Suppressor macrophage treated with lipopolysaccharide for 4 hours (primary cell): ENCODE results near the gene IRAK2.
"Not testable (repeated sequence)": the region's sequence is repeated elsewhere in the genome, so short reads cannot be mapped to it uniquely, and the experiment has no call there.

Source experiments
- DNase-seq: peaks from one replicate; pipeline ENCODE4 v3.0.0-alpha.2; 2020

The IRAK2 gene

DNA sequence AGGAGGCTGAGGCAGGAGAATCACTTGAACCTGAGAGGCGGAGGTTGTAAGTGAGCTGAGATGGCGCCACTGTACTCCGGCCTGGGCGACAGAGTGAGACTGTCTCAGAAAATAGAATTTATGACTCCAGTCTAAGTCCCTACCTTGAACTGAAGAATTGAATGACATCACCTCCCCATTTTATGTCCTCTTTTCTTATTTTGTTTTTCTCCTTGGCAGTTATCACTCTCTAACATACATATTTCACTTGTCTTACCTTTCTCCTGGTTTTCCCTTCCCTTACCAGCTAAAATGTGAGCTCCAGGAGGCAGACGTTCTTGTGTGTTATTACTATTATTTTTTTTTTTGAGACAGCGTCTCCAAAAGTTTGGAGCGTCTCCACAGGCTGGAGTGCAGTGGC lies 91.1 kb downstream of the IRAK2 start:
- no peak for DNase-seq

DNA sequence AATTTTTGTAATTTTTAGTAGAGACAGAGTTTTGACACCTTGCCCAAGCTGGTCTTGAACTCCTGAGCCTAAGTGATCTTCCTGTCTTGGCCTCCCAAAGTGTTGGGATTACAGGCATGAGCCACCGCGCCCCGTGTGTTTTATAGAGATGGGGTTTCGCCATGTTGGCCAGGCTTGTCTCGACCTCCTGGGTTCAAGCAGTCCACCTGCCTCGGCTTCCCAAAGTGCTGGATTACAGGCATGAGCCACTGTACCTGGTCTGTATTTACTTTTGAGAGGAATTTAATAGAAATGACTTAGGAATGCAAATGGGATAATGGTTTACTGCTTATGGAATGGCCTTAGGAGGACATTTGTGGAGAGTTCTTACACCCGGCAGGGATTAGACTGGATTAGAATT lies 94.3 kb downstream of the IRAK2 start:
- no peak for DNase-seq

DNA sequence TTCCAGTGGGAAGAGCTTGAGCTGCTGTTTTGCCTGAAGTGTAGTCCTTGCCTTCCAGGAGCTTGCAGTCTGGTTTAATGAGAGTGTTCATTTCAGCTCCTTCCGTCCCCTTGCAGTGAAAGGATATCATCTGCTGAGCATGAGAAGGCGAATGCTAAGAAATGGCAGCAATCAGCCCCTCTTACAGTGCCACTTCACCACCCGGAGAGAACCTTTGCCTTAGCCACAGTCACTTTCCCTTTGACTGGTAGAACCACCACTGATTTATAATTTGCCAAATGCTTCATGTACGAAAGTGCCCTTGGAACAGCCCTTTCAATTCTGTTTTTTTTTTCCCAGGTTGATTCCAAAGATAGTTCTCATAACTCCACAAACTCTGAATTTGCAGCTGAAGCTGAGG lies 95.1 kb downstream of the IRAK2 start:
- DNase-seq, result no peak

DNA sequence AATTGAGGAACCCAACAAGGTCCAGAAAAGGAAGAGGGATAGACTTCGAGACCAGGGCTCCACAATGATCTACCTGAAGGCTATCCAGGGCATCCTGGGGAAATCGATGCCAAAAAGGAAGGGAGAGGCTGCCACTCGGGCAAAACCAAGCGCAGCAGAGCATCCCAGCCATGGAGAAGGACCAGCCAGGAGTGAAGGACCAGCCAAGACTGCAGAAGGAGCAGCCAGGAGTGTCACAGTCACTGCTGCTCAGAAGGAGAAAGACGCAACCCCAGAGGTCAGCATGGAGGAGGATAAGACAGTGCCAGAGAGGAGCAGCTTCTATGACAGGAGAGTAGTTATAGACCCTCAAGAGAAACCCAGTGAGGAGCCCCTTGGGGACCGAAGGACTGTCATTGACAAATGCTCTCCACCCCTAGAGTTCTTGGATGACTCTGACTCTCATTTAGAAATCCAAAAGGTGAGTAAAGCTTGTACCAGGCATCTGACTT lies 95.5 kb downstream of the IRAK2 start:
- no peak for DNase-seq

DNA sequence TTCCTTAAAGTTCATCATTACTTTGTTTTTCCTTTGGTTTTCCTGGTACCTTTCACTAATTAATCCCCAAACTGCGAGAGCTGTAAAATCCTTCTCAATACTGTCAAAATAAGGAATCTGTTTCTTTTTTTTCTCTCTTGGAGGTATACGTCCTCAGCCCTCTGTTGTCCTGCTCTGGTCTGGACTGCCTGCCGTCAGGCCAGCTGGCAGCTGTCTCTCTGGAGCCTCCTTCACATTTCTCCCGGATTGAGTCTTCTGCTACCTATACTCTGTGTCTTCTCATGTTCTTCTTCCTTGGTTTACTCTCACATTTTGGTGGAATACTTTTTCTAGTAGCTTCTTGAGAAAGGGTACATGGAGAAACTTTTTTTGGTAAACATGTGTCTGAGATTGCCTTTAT lies 97.3 kb downstream of the IRAK2 start:
- no peak for DNase-seq

DNA sequence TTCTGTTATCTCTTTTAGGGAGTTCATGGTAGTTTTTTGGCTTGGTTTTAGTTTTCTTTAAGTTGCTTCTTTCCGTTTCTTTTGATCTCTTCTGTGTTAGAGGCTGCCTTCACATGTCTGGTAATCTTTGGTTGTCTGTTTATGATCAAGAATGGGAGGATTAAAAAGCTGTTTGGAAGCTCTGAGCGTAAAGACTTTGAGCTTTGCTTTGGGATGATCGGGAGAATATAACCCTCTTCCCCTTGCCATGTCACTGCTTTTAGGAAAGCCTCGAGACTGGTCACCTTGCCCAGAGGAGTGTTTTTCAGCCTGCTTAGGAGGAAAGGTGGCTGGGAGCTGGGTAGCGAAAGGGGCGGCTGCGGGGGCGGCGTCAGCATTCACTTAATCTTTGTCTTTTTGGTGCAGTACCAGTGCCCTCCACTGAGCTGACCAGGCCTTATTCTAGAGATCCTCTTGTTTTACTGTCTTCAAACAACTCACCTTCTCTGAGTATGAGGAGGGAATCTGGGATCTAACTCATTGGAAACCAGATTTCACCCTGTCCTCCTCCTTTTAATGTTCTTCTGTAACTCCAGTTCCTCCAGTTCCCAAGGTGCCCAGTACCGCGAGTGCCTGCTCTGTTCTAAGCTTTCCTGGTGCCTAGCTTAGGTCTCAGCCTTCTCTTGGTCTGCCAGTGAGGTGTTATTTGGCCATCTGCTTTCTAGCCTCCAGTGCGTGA lies 99.1 kb downstream of the IRAK2 start:
- DNase-seq, result peak; percentile 34

DNA sequence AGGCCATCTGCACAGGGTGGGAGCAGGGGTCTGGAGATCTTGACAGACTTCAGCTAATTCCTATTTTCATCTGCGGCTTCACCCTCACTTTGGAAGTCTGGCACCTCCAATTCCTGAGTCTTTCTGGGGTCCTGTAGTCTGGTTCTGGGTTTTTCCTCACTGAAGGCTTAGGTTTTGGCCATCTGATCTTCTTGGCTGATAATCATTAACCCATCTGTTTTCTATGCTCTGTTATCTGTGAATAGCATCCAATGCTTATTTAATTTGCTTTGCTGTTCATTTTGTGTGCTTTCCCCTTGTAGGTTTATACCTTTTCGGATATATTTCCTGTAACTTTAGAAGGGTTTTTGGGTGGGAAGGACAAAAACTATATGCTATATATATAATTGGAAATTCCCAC lies 101.1 kb downstream of the IRAK2 start:
- DNase-seq, result no peak

DNA sequence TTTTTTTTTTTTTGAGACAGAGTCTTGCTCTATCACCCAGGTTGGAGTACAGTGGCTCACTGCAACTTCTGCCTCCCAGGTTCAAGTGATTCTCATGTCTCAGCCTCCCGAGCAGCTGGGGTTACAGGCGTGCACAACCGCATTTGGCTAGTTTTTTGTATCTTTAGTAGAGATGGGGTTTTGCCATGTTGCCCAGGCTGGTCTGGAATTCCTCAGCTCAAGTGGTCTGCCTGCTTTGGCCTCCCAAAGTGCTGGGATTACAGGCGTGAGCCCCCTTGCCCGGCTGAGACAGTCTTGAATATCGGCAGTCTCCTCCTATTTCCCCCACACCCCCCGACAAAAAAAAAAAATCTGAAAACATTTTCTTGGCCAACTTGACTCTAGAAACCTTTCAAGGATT lies 102.2 kb downstream of the IRAK2 start:
- not testable (repeated sequence) for DNase-seq

DNA sequence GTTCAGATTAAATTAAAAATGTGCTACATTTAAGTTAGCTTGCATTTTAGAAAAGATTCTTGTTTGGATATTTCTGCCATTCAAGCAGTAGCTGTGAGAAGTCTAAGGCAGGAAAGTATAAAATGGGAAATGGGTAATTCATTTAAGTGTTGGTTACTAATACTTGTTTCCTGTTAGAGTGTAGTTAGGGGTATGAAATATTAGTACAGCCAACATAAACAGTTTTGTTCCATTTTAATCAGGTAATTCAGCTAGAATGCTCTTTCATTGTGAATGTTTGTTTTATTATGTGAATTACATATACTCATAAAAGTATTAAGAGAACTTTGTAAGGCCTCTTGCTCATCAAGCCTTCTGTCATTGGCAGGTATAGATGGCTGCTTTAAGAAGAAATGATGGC lies 103.4 kb downstream of the IRAK2 start:
- DNase-seq, result no peak

DNA sequence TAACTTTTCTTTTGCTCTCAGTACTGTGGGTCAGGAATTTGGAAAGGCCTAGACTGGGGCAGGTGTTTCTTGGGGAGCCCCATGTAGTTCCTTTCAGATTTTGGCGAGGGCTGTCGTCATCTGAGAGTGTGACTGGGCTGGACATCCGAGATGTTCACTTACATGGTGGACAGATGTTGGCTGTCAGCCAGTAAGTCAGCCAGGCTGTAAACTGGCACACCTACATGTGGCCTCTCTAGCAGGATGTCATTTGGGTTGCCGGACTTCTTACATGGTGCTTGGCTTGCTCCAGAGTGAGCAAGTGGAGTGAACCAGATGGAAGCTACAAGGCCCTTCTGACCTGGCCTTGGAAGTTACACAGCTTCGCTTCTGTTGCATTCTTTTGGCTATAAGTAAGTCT lies 104.2 kb downstream of the IRAK2 start:
- no peak for DNase-seq

DNA sequence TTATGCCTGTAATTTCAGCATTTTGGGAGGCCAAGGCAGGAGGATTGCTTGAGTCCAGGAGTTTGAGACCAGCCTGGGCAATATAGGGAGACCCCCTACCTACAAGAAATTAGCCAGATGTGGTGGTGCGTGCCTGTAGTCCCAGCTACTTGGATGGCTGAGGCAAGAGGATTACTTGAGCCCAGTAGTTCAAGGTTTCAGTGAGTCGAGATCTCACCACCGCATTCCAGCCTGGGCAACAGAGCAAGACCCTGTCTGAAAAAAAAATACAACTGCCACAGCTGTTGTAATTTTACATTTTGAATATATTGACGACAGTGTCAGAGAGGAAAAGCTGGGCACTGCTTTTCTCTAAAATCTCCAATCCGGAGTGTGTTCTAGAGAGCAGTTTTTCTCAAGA lies 104.7 kb downstream of the IRAK2 start:
- DNase-seq, result no peak

DNA sequence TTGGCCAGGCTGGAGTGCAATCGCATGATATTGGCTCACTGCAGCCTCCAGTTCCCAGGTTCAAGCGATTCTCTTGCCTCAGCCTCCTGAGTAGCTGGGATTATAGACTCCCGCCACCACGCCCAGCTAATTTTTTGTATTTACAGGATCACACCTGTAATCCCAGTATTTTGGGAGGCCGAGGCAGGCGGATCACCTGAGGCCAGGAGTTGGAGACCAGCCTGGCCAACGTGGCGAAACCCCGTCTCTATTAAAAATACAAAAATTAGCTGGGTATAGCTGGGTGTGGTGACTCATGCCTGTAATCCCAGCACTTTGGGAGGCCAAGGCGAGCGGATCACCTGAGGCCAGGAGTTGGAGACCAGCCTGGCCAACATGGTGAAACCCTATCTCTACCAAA lies 107.8 kb downstream of the IRAK2 start:
- DNase-seq, result not testable (repeated sequence)

DNA sequence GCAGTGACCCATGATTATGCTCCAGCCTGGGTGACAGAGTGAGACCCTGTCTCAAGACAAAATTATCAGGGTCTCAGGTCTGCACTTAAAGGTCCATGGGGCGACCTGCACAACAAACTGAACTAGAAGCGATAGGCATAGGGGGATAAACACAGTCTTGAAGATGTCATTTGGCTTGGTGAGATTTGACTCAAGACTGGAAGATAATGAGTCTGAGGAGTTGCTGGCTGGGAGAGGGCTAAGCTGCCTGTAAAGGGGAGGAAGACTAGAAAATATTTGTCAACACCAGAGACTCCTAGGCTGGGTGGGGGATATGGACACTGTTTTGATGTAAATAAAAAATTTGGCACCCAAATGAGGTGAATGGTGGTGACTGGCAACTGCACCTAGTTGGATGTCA lies 108.3 kb downstream of the IRAK2 start:
- no peak for DNase-seq

DNA sequence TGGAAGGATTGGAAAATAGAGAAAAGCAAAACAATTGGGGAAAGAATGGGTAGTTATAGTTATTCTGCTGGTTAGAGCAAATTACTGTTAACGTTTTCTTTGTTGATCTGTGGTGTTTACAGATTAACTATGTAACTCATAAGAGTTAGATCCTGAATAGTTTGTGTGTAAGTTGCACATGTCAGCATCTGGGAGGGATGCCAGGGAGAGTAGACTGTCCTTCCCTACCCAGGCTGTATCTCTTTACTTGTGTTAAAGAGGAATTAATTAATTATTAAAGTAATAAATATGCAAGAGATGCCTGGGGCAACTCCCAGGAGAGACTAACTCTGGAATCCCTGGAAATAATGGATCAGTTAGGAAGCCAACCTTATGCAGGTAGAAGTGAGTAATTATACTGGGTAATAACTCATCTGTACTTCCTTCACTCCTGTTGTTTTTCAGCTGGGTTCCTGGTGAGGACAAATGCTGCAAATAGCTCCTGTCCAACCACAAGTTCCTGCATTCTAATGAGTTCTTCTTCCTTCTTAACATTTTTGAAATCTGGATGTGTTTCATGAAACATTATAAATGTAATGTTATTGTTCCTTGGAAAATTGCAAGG lies 109.1 kb downstream of the IRAK2 start:
- DNase-seq, result no peak

DNA sequence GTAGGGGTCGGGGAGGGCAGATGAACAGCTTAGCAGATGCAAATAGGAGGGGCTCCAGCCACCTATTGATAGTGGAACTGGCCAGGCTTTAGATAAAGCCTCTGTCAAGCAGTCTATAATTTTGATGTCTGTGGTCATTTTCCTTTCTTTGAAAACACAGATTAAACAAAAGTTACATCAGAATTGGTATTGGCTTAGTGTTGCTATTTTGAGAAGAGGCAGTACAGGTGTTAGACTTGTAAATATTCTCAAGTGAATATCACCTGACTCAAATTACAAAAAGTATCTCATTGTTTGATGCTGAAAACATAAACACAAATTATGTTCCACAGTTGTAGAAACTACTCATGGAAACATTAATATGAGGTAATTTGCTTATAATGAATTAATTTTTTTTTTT lies 109.9 kb downstream of the IRAK2 start:
- DNase-seq, result no peak

DNA sequence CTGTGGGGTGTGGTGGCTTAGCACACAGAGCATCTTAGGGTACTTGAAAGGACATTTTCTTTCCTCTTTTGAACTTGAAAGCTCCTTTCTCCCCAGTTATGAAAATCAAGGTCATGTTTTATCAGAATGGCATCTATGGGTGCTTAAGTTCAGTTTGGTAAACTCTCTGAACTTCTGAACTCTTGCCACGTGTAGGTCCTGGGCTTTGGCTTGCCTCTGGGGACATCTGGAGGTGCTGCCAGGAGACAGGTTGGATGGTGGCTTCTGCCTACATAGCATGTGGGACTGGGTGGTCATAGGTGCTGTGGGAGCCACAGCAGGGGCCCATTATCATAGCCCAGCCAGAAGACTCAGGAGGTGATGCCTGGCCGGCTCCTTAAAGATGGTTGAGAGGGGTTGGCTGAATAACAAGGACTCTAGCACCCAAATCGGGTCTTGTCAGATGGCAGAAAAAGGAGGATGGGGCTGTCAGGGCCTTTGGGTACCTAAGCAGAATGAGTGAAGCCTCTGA lies 112.5 kb downstream of the IRAK2 start:
- DNase-seq, result no peak

DNA sequence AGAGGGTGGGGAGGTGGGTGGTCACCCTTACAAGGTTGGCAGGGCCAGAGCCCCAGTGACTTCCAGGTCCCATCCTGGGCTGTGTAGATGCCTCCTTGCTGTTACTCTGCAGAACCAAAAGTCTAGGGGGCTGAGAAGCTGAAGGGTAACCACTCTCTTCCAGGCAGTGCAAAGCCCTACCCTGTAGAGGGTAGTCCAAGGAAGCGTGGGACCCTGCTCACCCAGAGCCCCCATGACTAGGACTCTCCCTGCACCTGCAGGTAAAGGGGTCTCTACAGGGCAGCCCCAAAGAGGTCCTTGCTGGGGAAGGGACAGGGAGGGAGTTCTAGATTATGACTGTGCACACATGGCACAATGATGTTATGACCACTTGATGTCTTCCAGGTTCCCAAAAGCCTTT lies 113.8 kb downstream of the IRAK2 start:
- no peak for DNase-seq

DNA sequence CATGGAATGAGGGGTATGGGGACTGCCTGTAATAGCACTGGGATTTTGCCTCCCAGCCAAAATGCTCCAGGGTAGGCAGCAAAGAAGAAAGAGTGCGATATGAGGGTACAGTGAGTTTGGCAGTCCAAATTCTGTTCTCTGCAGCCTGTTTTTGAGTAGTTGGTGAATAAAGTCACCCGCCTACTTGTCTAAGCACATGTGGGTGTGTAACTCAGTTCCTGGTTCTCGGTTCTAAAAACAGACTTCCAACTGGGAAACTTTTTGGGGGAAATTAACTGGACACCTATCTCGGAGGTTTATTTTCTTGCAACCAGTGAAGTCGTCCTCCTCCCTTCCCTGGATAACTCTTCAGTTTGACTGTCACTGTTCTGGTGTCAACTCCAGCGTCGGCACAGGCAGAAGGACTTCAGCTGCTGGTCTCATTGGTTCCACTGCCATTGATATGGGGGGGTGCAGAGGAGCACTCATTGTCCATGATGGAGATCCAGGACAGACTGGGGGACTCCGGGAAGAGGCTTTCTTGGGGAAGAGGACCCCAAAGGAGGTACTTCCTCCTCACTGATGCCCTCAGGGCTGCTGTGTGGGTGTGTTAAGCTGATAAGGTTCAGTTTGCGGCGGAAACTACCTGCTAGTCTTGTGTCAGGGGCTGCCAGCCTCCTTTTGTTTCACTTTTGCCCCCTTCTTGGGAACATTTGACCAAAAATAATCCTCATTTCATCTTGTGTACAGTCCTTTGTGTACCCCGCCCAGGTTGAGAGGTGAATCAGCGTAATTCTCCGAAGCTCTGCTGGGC lies 114.9 kb downstream of the IRAK2 start:
- no peak for DNase-seq

DNA sequence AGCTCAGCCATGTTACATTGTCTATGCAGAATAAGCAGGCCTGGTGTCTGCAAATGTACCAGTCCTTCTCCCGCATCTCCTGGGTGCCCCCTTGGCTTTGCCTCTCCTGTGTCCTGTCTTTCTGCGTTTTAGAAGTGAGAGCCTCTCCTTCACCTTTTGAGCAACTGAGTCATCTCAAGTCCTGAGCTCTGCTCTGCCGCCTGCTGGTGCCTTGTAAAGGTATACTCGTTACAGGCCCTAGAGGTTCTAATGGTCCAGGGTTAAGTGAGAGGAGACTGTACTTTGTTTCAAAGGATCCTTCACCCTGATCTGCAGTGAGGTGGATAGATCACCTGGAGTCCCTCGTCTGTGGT lies 115.4 kb downstream of the IRAK2 start:
- DNase-seq, result no peak

DNA sequence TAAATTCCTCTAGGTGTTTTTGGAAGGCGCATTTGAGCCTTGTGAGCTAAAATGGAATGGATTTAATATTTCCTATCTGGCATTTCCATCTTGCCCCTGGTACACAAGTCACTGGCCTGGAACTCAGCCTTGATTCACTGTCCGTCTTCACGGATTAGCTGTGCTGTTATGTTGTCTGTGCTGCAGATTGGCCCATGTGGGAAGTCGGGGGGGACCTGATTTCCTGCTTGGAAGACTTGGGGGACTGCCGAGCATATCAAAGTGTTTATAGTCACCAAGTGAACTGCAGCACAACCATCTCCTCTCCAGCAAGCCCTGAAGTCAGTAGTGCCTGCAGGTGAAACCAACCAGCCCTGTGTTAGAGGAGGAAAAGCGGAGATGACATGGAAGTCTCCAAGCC lies 115.9 kb downstream of the IRAK2 start:
- DNase-seq, result no peak

DNA sequence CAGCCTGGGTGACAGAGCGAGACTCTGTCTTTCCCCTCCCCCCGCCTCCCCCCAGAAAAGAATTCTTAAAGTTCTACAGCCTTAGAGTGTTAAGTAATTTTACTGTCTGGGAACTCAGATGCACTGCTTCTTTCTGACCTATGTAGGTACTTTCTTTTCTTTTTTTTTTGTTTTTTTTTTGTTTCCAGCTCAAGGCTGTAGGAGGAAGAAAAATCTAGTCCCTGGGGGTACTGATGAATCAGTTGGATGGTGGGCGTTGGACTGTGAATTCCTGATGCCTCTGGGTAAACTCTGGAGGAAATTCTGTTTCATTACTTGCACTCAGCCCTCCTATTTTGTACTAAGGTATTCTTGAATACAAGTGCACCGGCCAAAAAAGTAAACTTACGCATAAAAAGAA lies 117.2 kb downstream of the IRAK2 start:
- DNase-seq, result peak; percentile 24

DNA sequence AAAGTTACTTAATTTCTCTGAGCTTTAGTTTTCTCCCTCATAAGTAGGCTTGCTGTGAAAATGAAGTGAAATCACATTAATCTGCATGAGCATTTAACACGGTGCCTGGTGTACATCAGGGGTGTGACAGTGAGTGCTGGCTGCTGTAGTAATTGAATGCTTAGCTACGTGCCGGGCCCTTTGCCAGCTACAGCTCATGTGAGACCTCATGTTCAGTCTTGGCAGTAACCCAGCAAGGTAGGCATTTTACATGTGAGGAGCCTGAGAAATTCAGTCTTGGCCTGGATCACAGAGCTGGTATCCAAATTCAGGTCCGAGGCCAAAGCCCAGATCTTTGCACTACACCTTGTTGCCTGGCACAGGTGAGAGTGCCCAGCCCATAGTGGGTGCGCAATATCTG lies 118.9 kb downstream of the IRAK2 start:
- DNase-seq, result no peak

DNA sequence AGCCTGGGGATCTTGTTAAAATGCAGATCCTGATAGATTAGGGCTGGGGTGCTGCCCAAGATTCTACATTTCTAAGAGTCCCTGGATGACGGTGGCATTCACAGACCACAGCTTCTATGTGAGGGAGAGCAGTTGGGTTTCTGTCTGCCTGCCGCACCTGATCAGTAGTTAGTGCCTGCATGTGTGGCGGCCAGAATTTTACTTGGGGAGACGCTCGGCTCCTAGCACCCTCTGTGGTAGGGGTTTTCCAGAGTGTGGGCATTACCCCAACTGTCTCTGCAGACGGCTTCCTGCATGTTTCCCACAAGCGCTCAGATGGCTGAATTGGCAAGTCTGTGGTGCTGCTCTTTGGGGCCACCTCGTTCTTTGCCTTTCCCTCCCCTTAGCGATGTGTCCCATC lies 119.8 kb downstream of the IRAK2 start:
- no peak for DNase-seq
